ENCODE data around the gene INTS15. TPM values are rescaled to one million over a fixed set of nuclear protein-coding genes. Genes with fewer than 3 reads are reported as not detected.
"Not testable (repeated sequence)": the region's sequence is repeated elsewhere in the genome, so short reads cannot be mapped to it uniquely, and the experiment has no call there.

Gene INTS15
- total and polyA plus RNA-seq, 8 donors = 9.3 to 203 (median 24.2) TPM

DNA sequence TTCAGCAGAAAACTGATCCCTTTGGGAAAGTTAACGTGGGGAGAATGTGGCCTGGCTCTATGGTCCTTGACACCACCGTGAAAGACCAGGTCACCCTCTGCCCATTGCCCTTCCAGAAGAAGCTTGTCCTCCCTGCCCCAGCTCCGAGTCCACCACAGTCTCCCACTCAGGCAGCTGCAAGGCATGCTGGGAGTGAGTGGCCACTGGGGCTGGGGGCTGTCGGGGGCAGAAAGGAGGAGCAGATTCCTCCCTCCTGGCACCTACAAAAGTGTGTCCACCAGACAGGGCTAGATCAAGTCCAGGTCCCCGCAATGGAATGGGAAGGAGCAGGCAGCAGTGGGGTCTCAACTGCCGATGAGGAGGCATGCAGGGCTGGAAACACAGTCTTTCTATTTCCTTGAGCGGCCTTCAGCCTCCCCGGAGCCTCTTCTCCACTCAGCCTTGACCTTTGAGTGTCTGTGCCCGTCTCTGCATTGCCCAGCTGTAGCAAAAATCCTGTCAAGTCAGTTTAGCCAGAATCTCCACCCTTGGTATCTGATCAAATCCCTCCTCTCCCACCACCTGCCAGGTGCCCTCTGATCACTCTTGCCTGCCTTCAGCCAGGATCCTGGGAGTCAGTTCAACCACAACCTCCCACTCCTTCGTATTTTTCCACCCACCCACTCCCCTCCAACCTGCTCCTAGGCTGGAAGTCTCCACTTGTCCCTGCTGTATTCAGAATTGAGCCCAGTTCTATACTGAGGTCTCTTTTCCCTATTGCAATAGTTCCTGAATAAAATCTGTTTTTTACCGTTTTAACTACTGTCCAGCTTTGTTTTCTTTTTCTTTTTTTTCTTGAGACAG is 40.4 kb downstream of the INTS15 start:
- TF ChIP-seq EP300 (IDR thresholded peaks at IDR 0.05) (no peak), POLR2A (IDR thresholded peaks at IDR 0.05) (no peak), POLR2AphosphoS5 (IDR thresholded peaks at IDR 0.05) (no peak), CTCF (IDR thresholded peaks at IDR 0.05) (no peak)
- no peak for DNase-seq
- peaks cover 0 to 3% (median 0%) of the 10 kb centered on the region in 4 donors for H3K36me3 ChIP-seq
- H3K9me3 ChIP-seq = no peaks in the 10 kb centered on the region
- no peaks in the 10 kb centered on the region for H3K4me1 ChIP-seq
- no peak overlapping the region for H3K27ac ChIP-seq
- 58 to 64% (median 60%) methylated on average over 10 to 11 of the region's 11 CpGs for WGBS, 5 donors
- intact Hi-C loops (cut with DNase I; ENCODE audit: low total_unique reads) = no loop called here
- no peak overlapping the region for H3K4me3 ChIP-seq
- H3K27me3 ChIP-seq = no peaks in the 10 kb centered on the region

- TF ChIP-seq POLR2A (IDR thresholded peaks at IDR 0.05) (no peak), CTCF (IDR thresholded peaks at IDR 0.05) (no peak), POLR2AphosphoS5 (IDR thresholded peaks at IDR 0.05) (no peak), EP300 (IDR thresholded peaks at IDR 0.05) (no peak)
- no peaks in the 10 kb centered on the region for H3K9me3 ChIP-seq
- H3K4me3 ChIP-seq = no peak overlapping the region
- H3K4me1 ChIP-seq = peaks cover 4 to 12% (median 5%) of the 10 kb centered on the region in 4 donors
- no peaks in the 10 kb centered on the region for H3K36me3 ChIP-seq
- WGBS, 5 donors = 71 to 81% (median 73%) methylated on average over 6 to 7 of the region's 7 CpGs
- H3K27me3 ChIP-seq = no peaks in the 10 kb centered on the region
- no peak for DNase-seq
- H3K27ac ChIP-seq = no peak overlapping the region
- intact Hi-C loops (cut with DNase I; ENCODE audit: low total_unique reads) = no loop called here
Measured at GRCh38 chr7:6631605-6632004, 41.8 kb downstream of the INTS15 start.

DNA sequence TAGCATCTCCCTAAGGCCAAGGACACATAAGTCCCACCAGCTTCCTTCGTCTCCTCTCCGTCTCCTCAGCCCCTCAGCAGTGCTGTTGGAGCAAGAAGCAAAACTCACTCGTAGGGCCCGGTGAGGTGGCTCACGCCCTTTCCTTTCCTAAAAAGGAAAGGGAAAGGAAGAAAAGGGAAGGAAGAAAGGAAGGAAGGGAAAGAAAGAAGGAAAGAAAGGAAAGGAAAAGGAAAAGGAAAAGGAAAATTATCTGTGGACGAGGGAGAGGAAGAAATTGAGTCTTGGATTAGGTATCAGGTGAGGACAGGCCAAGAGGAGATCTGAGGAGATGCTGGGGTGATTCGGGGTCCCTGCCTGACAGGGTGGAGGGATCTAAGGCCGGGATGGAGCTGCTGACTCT is 44.2 kb downstream of the INTS15 start:
- no peak for DNase-seq
- Histone ChIP-seq H3K27ac (no peak overlapping the region), H3K4me3 (no peak overlapping the region), H3K4me1 (peaks cover 16 to 30% (median 23%) of the 10 kb centered on the region in 4 donors), H3K9me3 (no peaks in the 10 kb centered on the region), H3K27me3 (no peaks in the 10 kb centered on the region), H3K36me3 (no peaks in the 10 kb centered on the region)
- 82 to 89% (median 85%) methylated on average over 8 of the region's 8 CpGs for WGBS, 5 donors
- intact Hi-C loops (cut with DNase I; ENCODE audit: low total_unique reads) = no loop called here
- TF ChIP-seq POLR2AphosphoS5 (IDR thresholded peaks at IDR 0.05) = no peak
- no peak for TF ChIP-seq CTCF (IDR thresholded peaks at IDR 0.05)
- TF ChIP-seq EP300 (IDR thresholded peaks at IDR 0.05) = no peak
- TF ChIP-seq POLR2A (IDR thresholded peaks at IDR 0.05) = no peak

DNA sequence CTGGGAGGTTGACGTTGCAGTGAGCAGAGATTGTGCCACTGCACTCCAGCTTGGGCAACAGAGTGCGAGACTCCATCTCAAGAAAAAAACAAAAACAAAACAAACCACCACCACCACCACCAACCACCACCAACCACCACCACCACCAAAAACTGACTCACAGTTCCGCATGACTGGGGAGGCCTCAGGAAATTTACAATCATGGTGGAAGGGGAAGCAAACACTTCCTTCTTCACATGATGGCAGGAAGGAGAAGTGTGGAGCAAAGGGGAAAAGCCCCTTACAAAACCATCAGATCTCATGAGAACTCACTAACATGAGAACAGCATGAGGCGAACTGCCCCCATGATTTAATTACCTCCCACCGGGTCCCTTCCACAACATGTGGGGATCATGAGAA is 45.1 kb downstream of the INTS15 start:
- H3K4me3 ChIP-seq; H3K27me3 ChIP-seq; H3K36me3 ChIP-seq; intact Hi-C loops (cut with DNase I; ENCODE audit: low total_unique reads); DNase-seq; H3K9me3 ChIP-seq: not testable (repeated sequence)
- WGBS, 5 donors = 82 to 100% (median 88%) methylated on average over 5 of the region's 5 CpGs
- Histone ChIP-seq H3K4me1 (peaks cover 16 to 39% (median 29%) of the 10 kb centered on the region in 4 donors), H3K27ac (peak overlapping the region in 2 of 5 donors; percentile 44 to 53)
